Activated T-cell treated with anti-CD3 and anti-CD28 coated beads, Interleukin-2, amount 50 U/mL, for 4 hours (primary cell): ENCODE measurements around the gene BBIP1. TPM values are rescaled to one million over a fixed set of nuclear protein-coding genes. Genes with fewer than 3 reads are reported as not detected.

Experiments used
- ATAC-seq, 2 donors: fragments of 200-7000 bp; cut with Tn5 transposase; one replicate each; pipeline ENCODE4 v1.10.0; 2021
- DNase-seq: peaks from one replicate; pipeline ENCODE4 v3.0.0-alpha.2; 2020
- H3K27me3 Mint-ChIP-seq: one replicate; pipeline ENCODE4 v1.8.0; 2021; ENCODE audit warnings: low read depth, mixed read lengths
- H3K36me3 Mint-ChIP-seq: one replicate; pipeline ENCODE4 v1.8.0; 2022; ENCODE audit warnings: mixed read lengths; ENCODE audit not compliant: insufficient read depth
- H3K4me1 Mint-ChIP-seq: one replicate; pipeline ENCODE4 v1.8.0; 2021; ENCODE audit warnings: low read depth, mixed read lengths
- H3K4me3 Mint-ChIP-seq: one replicate; pipeline ENCODE4 v1.8.0; 2021; ENCODE audit warnings: mild to moderate bottlenecking, moderate library complexity, mixed read lengths
- H3K9me3 Mint-ChIP-seq: one replicate; pipeline ENCODE4 v1.8.0; 2021; ENCODE audit warnings: mixed read lengths
- total RNA-seq, 3 donors: library from RNA; stranded (reverse); gene quantifications; one replicate each; pipeline ENCODE4 v1.2.1, GENCODE V29; 2021

Gene BBIP1
- total RNA-seq, 3 donors from 2014 or later = 23.7 to 25.6 (median 24.7) TPM

DNA sequence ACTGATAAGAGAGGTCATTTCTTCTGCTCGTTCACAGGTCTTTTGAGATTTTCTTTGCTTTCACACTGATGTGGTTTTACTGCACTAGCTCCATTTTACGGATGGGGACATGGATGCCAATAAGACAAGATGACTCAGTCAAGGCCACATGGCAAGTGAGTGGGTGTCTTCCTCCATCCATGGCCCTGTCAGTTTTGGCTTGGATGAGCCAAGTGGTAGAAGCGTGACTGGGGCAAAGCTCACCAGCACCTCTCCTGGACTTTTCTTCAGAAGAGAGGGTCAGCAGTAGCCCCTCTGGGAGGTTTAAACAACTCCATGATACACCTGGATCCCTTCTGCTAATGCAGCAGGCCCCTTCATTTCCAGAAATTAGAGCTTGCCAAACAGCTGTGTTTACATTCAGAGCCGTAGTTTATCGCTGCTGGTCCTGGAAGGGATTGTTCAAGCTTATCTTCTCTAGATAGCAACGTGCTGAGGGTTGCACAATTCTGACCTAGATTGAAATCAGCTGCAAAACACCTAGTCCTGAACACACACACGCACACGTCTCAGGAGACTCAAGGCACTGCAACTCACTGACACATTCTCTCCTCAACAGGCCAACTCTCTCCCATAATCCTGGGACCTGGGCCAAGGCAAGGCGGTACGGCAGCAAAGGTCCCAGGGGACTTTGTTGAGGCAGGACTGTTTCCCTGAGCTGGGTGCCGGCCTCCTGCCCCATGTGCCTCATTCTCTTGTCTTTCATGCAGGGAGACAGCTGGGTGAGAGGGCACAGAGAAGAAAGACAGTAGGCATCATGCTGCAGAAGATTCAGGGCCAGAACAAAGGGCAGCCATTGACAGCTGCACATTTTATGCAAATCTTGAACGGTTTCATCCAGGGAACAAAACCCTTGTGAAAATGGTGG, 61.5 kb downstream of the BBIP1 start:
- Mint-ChIP-seq H3K27me3 (no peaks in the 10 kb centered on the region), H3K4me1 (peaks cover 88% of the 10 kb centered on the region), H3K4me3 (no peak overlapping the region), H3K36me3 (no peaks in the 10 kb centered on the region), H3K9me3 (no peaks in the 10 kb centered on the region)
- ATAC-seq = peak; percentile 31 to 49
- DNase-seq = no peak

DNA sequence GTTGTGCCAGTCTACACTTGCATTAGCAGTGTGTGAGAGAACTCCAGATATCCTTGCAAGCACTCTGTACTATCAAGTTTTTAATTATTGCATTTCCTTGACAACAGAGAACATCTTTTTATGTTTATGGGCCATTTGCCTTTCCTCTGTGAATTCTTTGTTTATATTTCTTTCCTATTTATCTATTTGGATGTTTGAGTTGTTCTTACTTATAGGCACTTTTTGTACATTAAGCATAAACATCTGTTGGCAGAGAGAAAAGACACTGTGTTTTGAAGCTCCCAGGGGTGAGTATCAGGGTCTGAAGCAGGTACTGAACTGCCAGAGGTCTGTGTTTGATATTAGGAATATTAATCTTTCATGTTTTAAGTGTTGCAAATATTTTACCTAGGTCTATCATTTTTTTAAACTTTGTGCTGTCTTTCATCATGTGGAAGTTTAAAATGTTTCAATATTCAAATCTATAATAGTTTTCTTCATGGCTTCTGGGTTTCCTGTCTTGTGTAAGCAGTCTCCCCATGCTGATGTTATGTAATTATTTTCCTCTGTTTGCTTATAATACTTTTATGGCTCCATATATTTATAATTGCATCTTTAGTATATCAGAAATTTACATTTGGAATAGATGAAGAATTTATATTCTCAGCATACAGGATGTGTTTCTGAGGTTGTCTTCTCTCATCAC, 64.9 kb downstream of the BBIP1 start:
- Mint-ChIP-seq H3K27me3 (no peaks in the 10 kb centered on the region), H3K4me3 (no peak overlapping the region)
- no peak for DNase-seq

DNA sequence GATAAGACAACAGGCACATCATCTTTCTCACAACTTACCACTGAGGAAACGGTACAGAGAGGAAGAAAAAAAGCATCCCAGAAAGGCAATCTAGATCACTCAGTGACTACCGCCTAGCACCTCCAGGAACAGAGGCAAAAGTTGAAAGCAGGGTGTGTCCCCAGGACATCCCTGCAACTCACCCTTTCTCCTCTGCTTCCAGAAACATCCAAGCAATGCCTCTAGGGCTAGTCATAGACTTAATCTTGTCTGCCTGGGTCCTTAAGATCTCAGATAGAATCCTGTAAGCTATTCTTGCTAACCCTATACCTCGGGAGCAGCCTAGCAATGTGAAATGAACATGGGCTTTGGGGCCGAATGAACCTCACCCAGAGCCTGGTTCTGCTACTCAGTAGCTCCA, 66.0 kb downstream of the BBIP1 start:
- no peak for DNase-seq
- no peaks in the 10 kb centered on the region for H3K27me3 Mint-ChIP-seq
- no peaks in the 10 kb centered on the region for H3K9me3 Mint-ChIP-seq
- H3K4me1 Mint-ChIP-seq = peaks cover 78% of the 10 kb centered on the region
- H3K4me3 Mint-ChIP-seq = peak overlapping the region; percentile 74
- no peak for ATAC-seq
- H3K36me3 Mint-ChIP-seq = no peaks in the 10 kb centered on the region

More for the DNA sequence above, 64.9 kb downstream of the BBIP1 start:
- H3K4me1 Mint-ChIP-seq = peaks cover 82% of the 10 kb centered on the region
- H3K9me3 Mint-ChIP-seq = no peaks in the 10 kb centered on the region
- no peaks in the 10 kb centered on the region for H3K36me3 Mint-ChIP-seq
- no peak for ATAC-seq

DNA sequence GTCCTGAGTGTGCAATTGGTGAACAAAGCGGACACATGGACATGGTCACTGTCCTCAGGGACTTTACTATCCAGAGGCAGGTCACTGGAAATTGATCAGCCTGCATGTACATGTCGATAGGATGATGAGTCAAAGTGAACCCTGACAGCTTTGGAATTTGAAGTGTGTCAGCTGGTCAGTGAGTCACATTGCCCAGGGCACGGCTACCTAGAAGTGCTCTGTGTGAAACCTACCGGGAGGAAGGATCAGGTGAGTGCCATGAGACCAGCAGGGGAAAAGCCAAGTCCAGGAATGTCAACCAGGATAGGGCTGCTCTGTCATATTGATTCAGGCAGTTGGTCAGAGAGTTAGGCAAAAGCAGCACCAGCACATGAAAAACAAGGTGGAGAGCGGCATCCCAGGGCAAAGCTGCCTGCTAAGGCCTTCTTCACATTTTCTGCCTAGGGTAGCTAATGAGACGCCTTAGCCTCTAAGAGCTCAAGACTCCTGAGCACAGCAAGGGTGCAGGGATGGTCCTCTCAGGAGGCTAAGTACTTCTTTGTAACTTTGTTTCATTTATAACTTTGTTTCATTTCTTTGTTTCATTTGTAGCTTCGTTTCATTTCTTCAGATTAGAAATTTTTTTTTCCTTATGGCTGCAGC, 66.6 kb downstream of the BBIP1 start:
- peaks cover 74% of the 10 kb centered on the region for H3K4me1 Mint-ChIP-seq
- peak; percentile 59 to 63 for ATAC-seq
- no peaks in the 10 kb centered on the region for H3K9me3 Mint-ChIP-seq
- H3K36me3 Mint-ChIP-seq = no peaks in the 10 kb centered on the region
- H3K27me3 Mint-ChIP-seq = no peaks in the 10 kb centered on the region
- DNase-seq = no peak
- H3K4me3 Mint-ChIP-seq = peak overlapping the region; percentile 74

DNA sequence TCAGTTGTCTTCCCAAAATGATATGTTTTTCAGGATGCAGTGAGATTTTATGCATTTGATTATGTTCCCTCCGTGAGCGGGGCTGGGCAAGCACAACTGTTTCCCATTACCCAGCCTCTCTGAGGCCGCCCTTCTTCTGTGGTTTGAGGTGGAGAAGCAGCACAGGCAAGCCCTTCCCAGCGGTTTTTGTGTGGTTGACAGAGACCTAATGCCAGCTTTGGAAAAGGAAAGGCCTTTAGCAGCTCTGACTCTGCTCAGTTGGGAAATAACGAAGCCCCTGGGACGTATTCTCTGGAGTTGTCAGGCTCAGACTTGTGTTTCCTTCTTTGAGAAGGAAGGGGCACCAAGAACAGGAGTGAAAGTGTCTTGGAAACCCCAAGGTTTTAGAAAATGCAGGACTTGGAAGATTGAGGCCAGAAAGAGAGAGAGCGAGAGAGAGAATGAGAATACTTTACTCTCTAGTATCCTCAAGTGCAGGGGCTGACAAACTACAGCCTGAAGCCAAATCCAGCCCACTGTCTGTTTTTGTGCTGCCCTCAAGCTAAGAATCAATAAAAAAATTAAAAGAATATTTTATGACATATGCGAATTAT, 67.9 kb downstream of the BBIP1 start:
- no peaks in the 10 kb centered on the region for H3K36me3 Mint-ChIP-seq
- ATAC-seq (peak in 1 of 2 donors; percentile 72), DNase-seq (peak; percentile 32)
- no peaks in the 10 kb centered on the region for H3K9me3 Mint-ChIP-seq
- H3K4me3 Mint-ChIP-seq = peak overlapping the region; percentile 2
- peaks cover 73% of the 10 kb centered on the region for H3K4me1 Mint-ChIP-seq
- H3K27me3 Mint-ChIP-seq = no peaks in the 10 kb centered on the region

DNA sequence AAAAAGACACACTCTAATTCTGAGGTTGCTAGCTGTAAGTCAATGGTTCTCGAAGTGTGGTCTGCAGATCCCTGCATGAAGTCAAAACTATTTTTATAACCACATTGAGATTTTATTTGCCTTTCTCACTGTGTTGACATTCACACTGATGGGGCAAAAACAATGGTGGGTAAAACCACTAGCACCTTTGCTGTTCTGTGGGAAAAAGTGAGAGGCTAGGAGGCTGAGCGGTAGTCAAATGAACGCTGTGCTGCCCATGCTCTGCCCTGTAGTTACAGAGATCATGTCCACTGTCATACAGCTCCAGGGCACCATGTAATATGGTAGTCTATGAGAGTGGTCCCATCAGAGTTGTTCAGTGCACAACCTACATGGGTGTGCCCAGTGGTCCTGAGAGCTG, 68.9 kb downstream of the BBIP1 start:
- Mint-ChIP-seq H3K27me3 (no peaks in the 10 kb centered on the region), H3K4me1 (peaks cover 69% of the 10 kb centered on the region), H3K36me3 (no peaks in the 10 kb centered on the region), H3K4me3 (no peak overlapping the region), H3K9me3 (no peaks in the 10 kb centered on the region)
- ATAC-seq = no peak
- DNase-seq = no peak

Other genes starting within 250 kb of the BBIP1 start
- 10 to 100 TPM; 36.5 to 55.1 (median 41.3) TPM for gene PDCD4, start 47.3 kb downstream of the BBIP1 start, total RNA-seq
- gene SHOC2, start 424 bp upstream of the BBIP1 start, total RNA-seq = 10 to 100 TPM; 33.0 to 43.3 (median 41.8) TPM
- under 1 TPM; 0.05 to 0.10 (median 0.05) TPM for gene ADRA2A, start 157.8 kb upstream of the BBIP1 start, total RNA-seq